Parathyroid adenoma (tissue), 2 donors: ENCODE measurements around the gene SORT1.

Source experiments
- H2AFZ ChIP-seq: fragments of 300-600 bp; sonication (generic); one replicate; pipeline ENCODE4 v1.7.0; 2017; ENCODE audit warnings: antibody characterized with exemption, mild to moderate bottlenecking
- H3K27ac ChIP-seq: fragments of 300-600 bp; sonication (generic); one replicate; pipeline ENCODE4 v1.7.0; 2017
- H3K27me3 ChIP-seq: fragments of 300-600 bp; sonication (generic); one replicate; pipeline ENCODE4 v1.7.0; 2017; ENCODE audit warnings: low read length; ENCODE audit not compliant: control insufficient read depth, insufficient read depth
- H3K36me3 ChIP-seq: fragments of 300-600 bp; sonication (generic); one replicate; pipeline ENCODE4 v1.7.0; 2017; ENCODE audit warnings: low read length; ENCODE audit not compliant: control insufficient read depth, insufficient read depth
- H3K4me1 ChIP-seq: fragments of 300-600 bp; sonication (generic); one replicate; pipeline ENCODE4 v1.7.0; 2017; ENCODE audit warnings: control low read depth
- H3K4me2 ChIP-seq: fragments of 300-600 bp; sonication (generic); one replicate; pipeline ENCODE4 v1.7.0; 2017; ENCODE audit warnings: low read length
- H3K4me3 ChIP-seq: fragments of 300-600 bp; sonication (generic); one replicate; pipeline ENCODE4 v1.7.0; 2017; ENCODE audit warnings: low read depth, low read length
- H3K79me2 ChIP-seq: fragments of 300-600 bp; sonication (generic); one replicate; pipeline ENCODE4 v1.7.0; 2017; ENCODE audit warnings: control low read depth
- H3K9ac ChIP-seq: fragments of 300-600 bp; sonication (generic); one replicate; pipeline ENCODE4 v1.7.0; 2017; ENCODE audit warnings: mild to moderate bottlenecking
- H3K9me3 ChIP-seq: fragments of 300-600 bp; sonication (generic); one replicate; pipeline ENCODE4 v1.7.0; 2017; ENCODE audit warnings: low read length; ENCODE audit not compliant: control insufficient read depth
- TF ChIP-seq, protein P1 (sequence below): fragments of 300-600 bp; sonication (generic); IDR thresholded peaks from one replicate; pipeline ENCODE4 v1.7.0; 2017; ENCODE audit warnings: antibody characterized with exemption, mild to moderate bottlenecking
- donor health status: primary hyperparathyroidism.

SORT1 gene

DNA sequence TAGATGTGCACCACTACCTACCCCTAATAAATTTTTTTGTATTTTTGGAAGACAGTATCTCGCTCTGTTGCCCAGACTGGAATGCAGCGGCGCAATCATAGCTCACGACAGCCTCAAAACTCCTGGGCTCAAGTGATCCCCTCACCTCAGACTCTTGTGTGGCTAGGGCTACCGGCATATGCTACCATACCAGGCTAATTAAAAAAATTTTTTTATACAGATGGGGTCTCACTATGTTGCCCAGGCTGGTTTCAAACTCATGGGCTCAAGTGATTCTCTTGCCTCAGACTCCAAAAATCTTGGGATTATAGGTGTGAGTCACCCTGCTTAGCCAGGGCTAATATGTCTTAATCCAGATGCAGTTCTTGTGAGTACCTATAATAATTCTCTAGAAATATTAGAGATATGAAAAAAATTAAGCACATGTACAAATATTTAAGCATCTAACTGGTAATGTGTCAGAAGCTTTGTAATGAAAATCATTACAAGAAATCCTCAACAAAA, 9.5 kb downstream of the SORT1 start:
- Histone ChIP-seq H3K27ac (no peak overlapping the region), H3K4me3 (no peak overlapping the region)

DNA sequence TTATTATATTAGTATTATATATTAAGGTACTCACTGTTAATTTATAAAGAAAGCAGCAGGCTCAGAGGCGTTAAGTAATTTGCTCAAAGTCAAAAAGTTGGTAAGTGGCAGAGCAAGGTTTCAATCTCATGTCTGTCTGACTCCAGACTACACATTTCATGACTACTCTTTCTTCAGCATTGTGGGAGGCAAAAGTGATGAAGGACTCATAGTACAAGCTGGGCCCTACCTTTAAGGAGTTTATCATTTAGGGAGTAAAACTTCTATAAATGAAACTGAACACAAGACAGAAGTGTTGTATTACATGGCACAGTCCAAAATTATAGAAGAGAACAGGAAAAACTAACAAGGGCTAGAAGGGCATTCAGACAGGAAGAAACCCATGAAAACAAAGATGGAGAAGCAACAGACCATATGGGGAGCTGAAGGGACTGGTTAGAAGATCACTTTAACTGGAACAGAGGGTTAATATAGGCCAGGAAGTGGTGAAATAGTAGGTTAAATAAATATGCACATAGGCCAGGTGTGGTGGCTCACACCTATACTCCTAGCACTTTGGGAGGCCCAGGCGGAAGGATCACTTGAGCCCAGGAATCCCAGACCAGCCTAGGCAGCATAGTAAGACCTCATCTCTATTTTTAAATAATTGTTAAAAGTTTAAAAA, 11.5 kb downstream of the SORT1 start:
- Histone ChIP-seq H3K79me2 (peaks cover 5% of the 10 kb centered on the region), H3K4me1 (no peaks in the 10 kb centered on the region), H3K9ac (no peak overlapping the region), H3K36me3 (no peaks in the 10 kb centered on the region), H3K4me2 (no peak overlapping the region), H3K9me3 (no peaks in the 10 kb centered on the region), H2AFZ (no peak overlapping the region), H3K27me3 (no peaks in the 10 kb centered on the region), H3K4me3 (no peak overlapping the region), H3K27ac (no peak overlapping the region)
- TF ChIP-seq, protein P1, sequence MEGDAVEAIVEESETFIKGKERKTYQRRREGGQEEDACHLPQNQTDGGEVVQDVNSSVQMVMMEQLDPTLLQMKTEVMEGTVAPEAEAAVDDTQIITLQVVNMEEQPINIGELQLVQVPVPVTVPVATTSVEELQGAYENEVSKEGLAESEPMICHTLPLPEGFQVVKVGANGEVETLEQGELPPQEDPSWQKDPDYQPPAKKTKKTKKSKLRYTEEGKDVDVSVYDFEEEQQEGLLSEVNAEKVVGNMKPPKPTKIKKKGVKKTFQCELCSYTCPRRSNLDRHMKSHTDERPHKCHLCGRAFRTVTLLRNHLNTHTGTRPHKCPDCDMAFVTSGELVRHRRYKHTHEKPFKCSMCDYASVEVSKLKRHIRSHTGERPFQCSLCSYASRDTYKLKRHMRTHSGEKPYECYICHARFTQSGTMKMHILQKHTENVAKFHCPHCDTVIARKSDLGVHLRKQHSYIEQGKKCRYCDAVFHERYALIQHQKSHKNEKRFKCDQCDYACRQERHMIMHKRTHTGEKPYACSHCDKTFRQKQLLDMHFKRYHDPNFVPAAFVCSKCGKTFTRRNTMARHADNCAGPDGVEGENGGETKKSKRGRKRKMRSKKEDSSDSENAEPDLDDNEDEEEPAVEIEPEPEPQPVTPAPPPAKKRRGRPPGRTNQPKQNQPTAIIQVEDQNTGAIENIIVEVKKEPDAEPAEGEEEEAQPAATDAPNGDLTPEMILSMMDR: no peak

More for the DNA sequence above, 9.5 kb downstream of the SORT1 start:
- H3K9me3 ChIP-seq: no peaks in the 10 kb centered on the region
- no peak overlapping the region for H2AFZ ChIP-seq
- H3K4me1 ChIP-seq: peaks cover 5% of the 10 kb centered on the region
- H3K79me2 ChIP-seq: peaks cover 5% of the 10 kb centered on the region
- TF ChIP-seq, protein P1: no peak
- no peak overlapping the region for H3K9ac ChIP-seq
- H3K36me3 ChIP-seq: no peaks in the 10 kb centered on the region
- no peaks in the 10 kb centered on the region for H3K27me3 ChIP-seq
- no peak overlapping the region for H3K4me2 ChIP-seq

DNA sequence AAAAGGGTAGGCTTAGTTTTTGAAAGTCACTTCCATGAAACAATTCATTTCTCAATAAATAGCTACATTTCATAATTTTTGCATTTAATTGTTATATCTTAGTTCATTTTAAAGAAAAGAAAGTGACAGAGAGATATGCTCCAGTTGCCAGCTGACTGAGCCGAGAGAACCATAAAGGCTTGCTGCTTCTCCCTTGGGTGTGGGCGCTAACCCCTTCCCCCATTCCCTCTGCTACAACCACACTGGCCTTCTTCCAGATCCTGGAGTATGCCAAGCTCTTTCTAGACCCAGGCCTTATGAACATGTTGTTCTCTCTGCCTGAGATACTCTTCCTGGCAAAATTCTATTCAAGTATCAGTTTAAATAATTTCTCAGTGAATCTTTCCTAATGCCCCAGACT, 12.3 kb downstream of the SORT1 start:
- Histone ChIP-seq H3K27ac (no peak overlapping the region), H3K27me3 (no peaks in the 10 kb centered on the region), H3K4me3 (no peak overlapping the region), H3K79me2 (peaks cover 5% of the 10 kb centered on the region), H3K4me1 (no peaks in the 10 kb centered on the region), H3K36me3 (no peaks in the 10 kb centered on the region), H2AFZ (no peak overlapping the region), H3K4me2 (no peak overlapping the region), H3K9ac (no peak overlapping the region), H3K9me3 (no peaks in the 10 kb centered on the region)
- TF ChIP-seq, protein P1: no peak

DNA sequence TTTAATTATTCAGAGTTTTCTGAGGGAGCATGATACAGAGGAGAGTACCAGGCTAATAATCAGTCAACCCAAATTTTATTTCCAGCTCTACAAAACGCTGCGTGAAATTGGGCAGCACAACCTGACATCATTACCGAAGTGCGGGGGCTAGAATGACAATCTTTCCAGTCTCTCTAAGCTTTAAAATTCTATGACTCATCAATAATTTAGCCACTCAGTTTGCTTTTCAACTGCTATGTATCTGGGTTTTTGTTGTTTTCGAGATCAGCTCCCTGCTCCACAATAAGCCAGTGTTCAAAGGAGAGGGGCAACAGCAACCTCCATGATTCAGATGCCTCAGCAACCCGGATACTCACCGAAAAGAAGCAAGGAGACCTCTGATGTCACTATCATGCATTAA, 13.9 kb downstream of the SORT1 start:
- Histone ChIP-seq H3K4me3 (no peak overlapping the region), H3K4me2 (no peak overlapping the region), H3K9ac (no peak overlapping the region), H3K27ac (no peak overlapping the region), H3K9me3 (no peaks in the 10 kb centered on the region), H3K79me2 (peaks cover 8% of the 10 kb centered on the region), H3K4me1 (no peaks in the 10 kb centered on the region), H3K36me3 (no peaks in the 10 kb centered on the region), H3K27me3 (no peaks in the 10 kb centered on the region), H2AFZ (no peak overlapping the region)
- TF ChIP-seq, protein P1: no peak
